GM18873 (cell line): ENCODE data around the gene TUBAL3.

Source experiments
- ATAC-seq: cut with Tn5 transposase; IDR thresholded peaks from one replicate; pipeline ENCODE4 v1.9.1; 2021; ENCODE audit warnings: mild to moderate bottlenecking, moderate library complexity, moderate number of reproducible peaks; ENCODE audit not compliant: unreplicated experiment, low FRiP score

Gene TUBAL3

GRCh38 chr10:5344746-5345145, 59.9 kb downstream of the TUBAL3 start:
- no peak for ATAC-seq

DNA sequence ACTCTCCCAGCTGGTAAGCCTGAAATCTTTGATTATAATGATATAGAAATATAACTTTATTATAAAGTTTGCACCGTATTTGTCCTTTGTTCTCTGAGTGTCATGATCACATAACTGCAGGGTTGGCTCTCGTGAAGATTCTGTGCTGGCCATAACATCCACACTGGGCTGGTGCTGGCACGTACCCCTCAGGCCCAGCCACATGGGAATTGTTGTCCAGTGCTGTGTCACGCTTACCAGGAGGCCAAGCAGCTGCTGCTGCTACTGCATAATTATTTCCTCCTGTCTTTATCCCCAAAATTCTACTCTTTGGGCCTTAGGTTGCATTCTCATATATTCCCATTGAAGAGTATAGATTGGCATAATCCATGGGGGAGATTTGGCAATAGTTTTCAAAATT, 60.6 kb downstream of the TUBAL3 start:
- ATAC-seq, result no peak

GRCh38 chr10:5343561-5343960, 61.1 kb downstream of the TUBAL3 start:
- no peak for ATAC-seq
